ENCODE results near the gene EPN1.

DNA sequence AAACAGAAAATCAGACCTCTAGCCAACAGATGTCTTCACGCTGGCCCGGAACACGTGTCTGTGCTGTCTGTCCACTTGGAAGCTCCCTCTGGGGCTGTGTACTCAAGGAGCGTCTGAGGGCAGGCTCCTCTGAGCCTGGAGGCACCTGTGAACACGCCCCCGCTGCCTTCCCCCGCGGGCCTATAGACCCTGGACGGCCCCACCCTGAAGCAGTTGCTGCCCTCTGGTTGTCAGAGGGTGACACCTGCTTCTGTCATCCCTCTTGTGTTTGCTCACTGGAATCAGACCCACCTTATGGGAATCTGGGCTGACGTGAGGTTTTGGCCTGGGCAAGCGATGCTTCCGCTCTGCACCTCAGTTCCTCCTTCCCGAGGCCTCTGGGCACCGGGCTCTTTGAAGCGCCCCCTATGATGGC, 19.2 kb downstream of the EPN1 start:
- TF ChIP-seq CTCF (IDR thresholded peaks at IDR 0.05): no peak
- TF ChIP-seq POLR2AphosphoS5 (IDR thresholded peaks at IDR 0.05): no peak
- no peak for TF ChIP-seq POLR2A (IDR thresholded peaks at IDR 0.05)

All from stomach (tissue), 4 donors.